ENCODE measurements around the gene SLC8B1.
"Not testable (repeated sequence)": the region's sequence is repeated elsewhere in the genome, so short reads cannot be mapped to it uniquely, and the experiment has no call there.

Gene SLC8B1

GRCh38 chr12:113364698-113365097 lies 29.8 kb upstream of the SLC8B1 start:
- no peak for DNase-seq
- Mint-ChIP-seq H3K36me3 (ENCODE audit: low read depth) (peaks cover 46% of the 10 kb centered on the region), H3K27ac (no peak overlapping the region), H3K27me3 (no peaks in the 10 kb centered on the region), H3K9me3 (no peaks in the 10 kb centered on the region), H3K4me1 (ENCODE audit: low read depth) (peaks cover 14% of the 10 kb centered on the region), H3K4me3 (no peak overlapping the region)

DNA sequence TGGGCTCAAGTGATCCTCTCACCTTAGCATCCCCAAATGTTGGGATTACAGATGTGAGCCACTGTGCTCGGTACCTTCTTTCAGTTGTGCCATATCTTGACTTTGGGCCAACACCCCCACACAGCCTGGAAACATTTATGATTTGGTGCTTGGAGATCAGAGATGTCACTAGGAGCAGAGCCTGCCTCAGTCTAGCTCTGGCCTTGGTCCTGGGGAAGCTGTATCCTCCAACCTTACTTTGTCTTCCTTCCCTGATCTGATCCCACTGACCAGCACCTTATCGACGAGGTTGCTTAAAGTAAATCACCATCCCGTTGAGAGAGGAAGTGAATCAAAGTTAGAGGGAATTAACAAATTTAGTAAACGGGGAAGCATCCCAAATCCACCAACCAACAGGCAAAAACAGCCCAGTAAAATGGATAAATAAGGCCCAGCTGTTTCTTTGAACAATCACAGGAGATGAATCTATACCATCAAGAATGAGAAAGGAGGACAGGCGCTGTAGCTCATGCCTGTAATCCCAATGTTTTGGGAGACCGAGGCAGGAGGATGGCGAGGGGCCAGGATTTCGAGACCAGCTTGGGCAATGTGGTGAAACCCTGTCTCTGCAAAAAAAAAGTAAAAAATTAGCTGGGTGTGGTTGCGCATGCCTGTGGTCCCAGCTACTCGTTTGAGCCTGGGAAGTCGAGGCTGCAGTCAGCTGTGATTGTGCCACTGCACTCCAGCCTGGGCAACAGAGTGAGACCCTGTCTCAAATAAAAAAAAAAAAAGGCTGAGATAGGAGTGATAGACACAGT lies 26.9 kb upstream of the SLC8B1 start:
- no peak overlapping the region for H3K4me3 Mint-ChIP-seq
- no peak for DNase-seq
- H3K36me3 Mint-ChIP-seq (ENCODE audit: low read depth) = peaks cover 34% of the 10 kb centered on the region
- no peaks in the 10 kb centered on the region for H3K9me3 Mint-ChIP-seq
- peaks cover 21% of the 10 kb centered on the region for H3K4me1 Mint-ChIP-seq (ENCODE audit: low read depth)
- no peaks in the 10 kb centered on the region for H3K27me3 Mint-ChIP-seq
- H3K27ac Mint-ChIP-seq = no peak overlapping the region

GRCh38 chr12:113359939-113360748 lies 25.2 kb upstream of the SLC8B1 start:
- no peaks in the 10 kb centered on the region for H3K27me3 Mint-ChIP-seq
- peak overlapping the region; percentile 84 for H3K4me3 Mint-ChIP-seq
- no peaks in the 10 kb centered on the region for H3K9me3 Mint-ChIP-seq
- peaks cover 28% of the 10 kb centered on the region for H3K36me3 Mint-ChIP-seq (ENCODE audit: low read depth)
- H3K27ac Mint-ChIP-seq = peak overlapping the region; percentile 89
- peaks cover 21% of the 10 kb centered on the region for H3K4me1 Mint-ChIP-seq (ENCODE audit: low read depth)
- no peak for DNase-seq

GRCh38 chr12:113359133-113359938 lies 24.4 kb upstream of the SLC8B1 start:
- Mint-ChIP-seq H3K36me3 (ENCODE audit: low read depth) (peaks cover 21% of the 10 kb centered on the region), H3K4me3 (peak overlapping the region; percentile 84), H3K27me3 (no peaks in the 10 kb centered on the region), H3K9me3 (no peaks in the 10 kb centered on the region), H3K27ac (peak overlapping the region; percentile 89), H3K4me1 (ENCODE audit: low read depth) (peaks cover 21% of the 10 kb centered on the region)
- DNase-seq = no peak

GRCh38 chr12:113358381-113359132 lies 23.6 kb upstream of the SLC8B1 start, which contains the start of gene PLBD2:
PLBD2 (plus strand) TSS chr12:113358587; CDS start chr12:113358601, 14 bp downstream.
- Mint-ChIP-seq H3K36me3 (ENCODE audit: low read depth) (peaks cover 13% of the 10 kb centered on the region), H3K4me1 (ENCODE audit: low read depth) (peaks cover 21% of the 10 kb centered on the region), H3K4me3 (peak within 1 kb of the TSS; percentile 84), H3K9me3 (no peaks in the 10 kb centered on the region), H3K27me3 (no peaks in the 10 kb centered on the region), H3K27ac (peak within 1 kb of the TSS; percentile 92)
- DNase-seq = peak; percentile 94

DNA sequence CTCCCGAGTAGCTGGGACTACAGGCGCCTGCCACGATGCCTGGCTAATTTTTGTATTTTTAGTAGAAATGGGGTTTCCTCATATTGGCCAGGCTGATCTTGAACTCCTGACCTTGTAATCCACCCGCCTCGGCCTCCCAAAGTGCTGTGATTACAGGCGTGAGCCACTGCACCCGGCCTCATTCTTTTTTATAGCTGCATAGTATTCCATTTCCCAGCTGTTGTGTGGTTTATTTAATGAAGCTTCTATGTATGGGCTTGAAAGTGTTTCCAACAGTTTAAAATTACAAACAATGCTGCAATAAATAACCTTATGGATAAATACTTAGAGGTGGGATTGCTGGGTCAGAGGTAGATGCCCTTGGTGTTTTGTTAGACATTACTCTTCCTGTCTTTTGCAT lies 19.3 kb upstream of the SLC8B1 start:
- H3K9me3 Mint-ChIP-seq; H3K36me3 Mint-ChIP-seq (ENCODE audit: low read depth); H3K4me3 Mint-ChIP-seq; H3K27me3 Mint-ChIP-seq; DNase-seq; H3K4me1 Mint-ChIP-seq (ENCODE audit: low read depth); H3K27ac Mint-ChIP-seq: not testable (repeated sequence)

DNA sequence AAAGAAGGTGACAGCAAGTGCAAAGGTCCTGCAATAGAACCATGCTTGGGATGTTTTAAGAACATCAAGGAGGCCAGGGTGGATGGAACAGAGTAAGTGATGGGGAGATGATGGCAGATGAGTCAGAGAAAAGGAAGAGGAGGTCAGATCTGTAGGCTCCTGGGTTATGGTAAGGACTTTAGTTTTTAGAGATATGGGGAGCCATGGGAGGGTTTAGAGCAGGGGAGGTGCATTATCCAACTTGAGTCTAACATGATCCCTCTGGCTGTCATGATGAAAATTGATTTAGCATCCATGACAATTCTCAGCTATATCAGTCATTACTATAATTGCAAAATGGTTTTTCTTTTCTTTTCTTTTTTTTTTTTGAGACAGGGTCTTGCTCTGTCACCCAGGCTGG lies 16.2 kb upstream of the SLC8B1 start:
- H3K4me1 Mint-ChIP-seq (ENCODE audit: low read depth) = no peaks in the 10 kb centered on the region
- H3K4me3 Mint-ChIP-seq = no peak overlapping the region
- H3K9me3 Mint-ChIP-seq = no peaks in the 10 kb centered on the region
- no peak for DNase-seq
- no peaks in the 10 kb centered on the region for H3K36me3 Mint-ChIP-seq (ENCODE audit: low read depth)
- no peak overlapping the region for H3K27ac Mint-ChIP-seq
- no peaks in the 10 kb centered on the region for H3K27me3 Mint-ChIP-seq

DNA sequence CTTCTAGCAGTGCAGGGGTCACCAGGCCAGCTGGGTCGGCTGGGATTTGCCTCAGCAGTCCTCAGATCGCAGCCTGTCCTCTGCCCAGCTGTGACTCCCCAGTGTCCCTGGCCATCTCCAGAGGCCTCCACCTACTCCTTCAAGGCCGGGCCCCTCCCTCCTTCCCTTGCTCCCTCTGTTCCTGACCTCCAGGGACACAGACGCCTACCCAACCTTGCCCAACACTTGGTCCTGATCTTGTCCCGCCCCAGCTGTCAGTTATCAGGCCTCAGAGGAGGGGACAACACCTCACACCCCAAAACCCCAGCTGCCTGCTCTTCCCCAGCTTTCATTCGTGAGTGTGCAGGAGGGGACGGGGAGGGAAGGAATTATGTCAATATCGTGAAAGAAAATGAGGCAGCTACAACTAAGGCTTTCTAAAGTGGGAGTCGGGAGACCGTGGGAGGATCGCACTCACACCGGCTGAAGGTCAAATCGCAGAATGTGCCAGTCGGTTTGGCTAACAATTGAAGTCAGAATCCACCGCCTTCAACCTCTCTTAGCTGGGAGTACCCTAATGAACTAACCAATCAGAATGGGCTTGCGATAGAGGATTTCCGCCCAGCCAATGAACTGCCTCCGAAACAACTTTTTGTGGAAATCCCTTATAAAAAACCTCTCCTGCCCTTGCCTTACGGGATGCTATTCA lies 14.1 kb upstream of the SLC8B1 start:
- no peak for DNase-seq
- no peak overlapping the region for H3K27ac Mint-ChIP-seq
- no peaks in the 10 kb centered on the region for H3K4me1 Mint-ChIP-seq (ENCODE audit: low read depth)
- no peaks in the 10 kb centered on the region for H3K36me3 Mint-ChIP-seq (ENCODE audit: low read depth)
- H3K27me3 Mint-ChIP-seq = no peaks in the 10 kb centered on the region
- H3K9me3 Mint-ChIP-seq = no peaks in the 10 kb centered on the region
- no peak overlapping the region for H3K4me3 Mint-ChIP-seq

DNA sequence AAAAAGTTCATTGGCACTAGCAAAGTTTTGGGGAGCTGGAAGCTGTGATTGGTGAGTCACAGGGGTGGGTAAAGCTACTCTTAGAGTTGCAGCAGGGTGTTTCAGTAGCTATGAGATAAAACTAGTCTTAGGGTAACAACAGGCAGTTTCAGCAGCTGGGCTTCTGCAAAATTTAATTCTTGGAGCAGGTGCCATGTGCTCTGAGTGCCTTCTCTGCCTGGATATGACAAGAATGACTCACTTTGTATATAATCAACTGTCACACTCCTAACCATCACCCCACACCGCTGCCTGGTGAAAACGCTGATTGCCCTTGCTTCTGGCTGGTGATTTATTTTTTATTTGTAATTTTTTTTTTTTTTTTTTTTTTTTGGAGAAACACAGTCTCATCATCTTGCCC lies 13.0 kb upstream of the SLC8B1 start:
- Mint-ChIP-seq H3K9me3 (no peaks in the 10 kb centered on the region), H3K36me3 (ENCODE audit: low read depth) (no peaks in the 10 kb centered on the region), H3K4me3 (no peak overlapping the region), H3K4me1 (ENCODE audit: low read depth) (no peaks in the 10 kb centered on the region), H3K27ac (no peak overlapping the region), H3K27me3 (no peaks in the 10 kb centered on the region)
- DNase-seq = no peak

DNA sequence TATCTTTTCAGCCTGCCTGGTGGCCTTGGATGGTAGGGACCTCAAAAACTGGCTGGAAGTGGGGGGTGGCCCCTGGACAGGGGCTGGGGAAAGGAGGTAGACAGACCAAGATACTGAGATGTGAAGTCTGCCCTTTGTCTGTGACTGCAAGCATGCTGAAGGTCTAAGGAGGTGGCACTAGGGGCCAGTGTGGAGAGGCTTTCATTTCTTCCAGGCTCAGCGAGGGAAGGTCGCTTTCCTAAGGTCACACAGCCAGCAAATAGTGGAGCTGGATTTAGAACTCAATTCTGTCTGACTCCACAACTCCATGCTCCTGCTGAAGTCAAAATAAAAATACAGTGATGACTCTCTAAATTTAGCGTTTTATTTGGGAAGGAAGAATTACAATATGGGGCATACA lies 12.2 kb upstream of the SLC8B1 start:
- H3K9me3 Mint-ChIP-seq = no peaks in the 10 kb centered on the region

DNA sequence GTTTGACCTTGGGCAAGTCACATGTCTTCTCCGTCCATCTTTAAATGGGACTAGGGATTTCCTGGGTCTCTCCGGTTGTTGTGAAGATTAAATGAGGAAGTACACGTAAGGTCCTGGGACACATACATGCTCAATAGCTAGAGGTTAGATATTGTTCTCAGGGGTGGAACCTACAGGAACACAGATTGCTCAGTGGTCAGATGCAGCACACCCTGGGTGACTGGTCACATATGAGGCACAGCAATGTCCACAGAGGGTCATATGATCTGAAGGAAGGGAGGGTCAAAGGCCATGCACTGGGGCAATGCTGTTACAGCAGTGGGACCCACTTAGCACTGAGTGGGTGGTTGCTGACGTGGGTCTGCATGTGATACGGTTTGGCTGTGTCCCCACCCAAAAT lies 11.4 kb upstream of the SLC8B1 start:
- Mint-ChIP-seq H3K36me3 (ENCODE audit: low read depth) (no peaks in the 10 kb centered on the region), H3K4me3 (no peak overlapping the region), H3K4me1 (ENCODE audit: low read depth) (no peaks in the 10 kb centered on the region), H3K27me3 (no peaks in the 10 kb centered on the region), H3K9me3 (no peaks in the 10 kb centered on the region), H3K27ac (no peak overlapping the region)
- no peak for DNase-seq

More for the DNA sequence above, 12.2 kb upstream of the SLC8B1 start:
- no peak overlapping the region for H3K27ac Mint-ChIP-seq
- no peak for DNase-seq
- no peaks in the 10 kb centered on the region for H3K36me3 Mint-ChIP-seq (ENCODE audit: low read depth)
- no peaks in the 10 kb centered on the region for H3K4me1 Mint-ChIP-seq (ENCODE audit: low read depth)
- no peak overlapping the region for H3K4me3 Mint-ChIP-seq
- no peaks in the 10 kb centered on the region for H3K27me3 Mint-ChIP-seq

DNA sequence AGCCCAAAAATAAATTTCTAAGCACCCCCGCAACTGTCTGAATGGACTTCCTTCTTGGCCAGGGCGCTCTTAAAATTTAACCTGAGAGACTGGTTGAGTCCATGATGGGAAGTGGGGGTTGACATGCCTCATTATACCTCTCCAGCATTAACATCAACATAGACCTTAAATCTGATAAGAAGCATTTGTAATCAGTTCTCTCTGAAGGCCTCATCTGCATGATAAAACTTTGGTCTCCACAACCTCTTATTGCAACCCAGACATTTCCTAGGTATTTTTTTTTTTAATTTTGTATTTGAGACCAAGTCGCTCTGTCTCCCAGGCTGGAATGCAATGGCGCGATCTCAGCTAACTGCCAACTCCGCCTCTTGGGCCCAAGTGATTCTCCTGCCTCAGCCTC lies 10.4 kb upstream of the SLC8B1 start:
- Mint-ChIP-seq H3K9me3 (no peaks in the 10 kb centered on the region), H3K36me3 (ENCODE audit: low read depth) (no peaks in the 10 kb centered on the region), H3K27ac (no peak overlapping the region), H3K4me3 (no peak overlapping the region), H3K27me3 (no peaks in the 10 kb centered on the region), H3K4me1 (ENCODE audit: low read depth) (no peaks in the 10 kb centered on the region)
- DNase-seq = no peak

DNA sequence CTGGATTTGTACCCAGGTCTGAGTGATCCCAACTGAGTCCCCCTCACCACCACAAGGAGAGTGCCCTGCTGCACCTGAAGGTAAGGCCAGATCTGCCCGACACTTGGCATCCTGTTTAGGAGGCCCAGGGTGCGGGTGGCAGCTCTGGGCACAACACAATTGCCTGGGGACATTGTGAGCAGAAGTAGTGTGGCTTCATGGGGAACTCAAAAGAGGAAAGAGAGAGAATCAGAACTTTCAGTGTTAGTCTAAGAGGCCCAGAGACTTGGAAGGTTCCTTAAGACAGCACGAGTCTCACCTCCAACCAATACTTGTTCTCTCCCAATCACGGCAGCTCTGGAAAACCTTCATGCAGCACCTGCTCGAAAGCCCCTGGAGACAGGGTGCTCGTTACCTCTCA lies 6.6 kb upstream of the SLC8B1 start:
- DNase-seq = no peak
- Mint-ChIP-seq H3K36me3 (ENCODE audit: low read depth) (no peaks in the 10 kb centered on the region), H3K27ac (no peak overlapping the region), H3K9me3 (no peaks in the 10 kb centered on the region), H3K4me1 (ENCODE audit: low read depth) (no peaks in the 10 kb centered on the region), H3K4me3 (no peak overlapping the region), H3K27me3 (no peaks in the 10 kb centered on the region)

Data from activated T-cell treated with anti-CD3 and anti-CD28 coated beads, Interleukin-2, amount 50 U/mL, for 24 hours (primary cell).